Transverse colon (tissue), 4 donors: ENCODE measurements around the gene PLK4. TPM values are rescaled to one million over a fixed set of nuclear protein-coding genes. Genes with fewer than 3 reads are reported as not detected.

Experiments used
- DNase-seq: peaks from one replicate; pipeline ENCODE4 v3.0.0-alpha.2; 2019
- H3K27ac ChIP-seq, 4 donors: fragments of 200-600 bp; sonication (generic); 2 replicates each; pipeline ENCODE4 v1.5.1; 2016 to 2018; ENCODE audit warnings: inconsistent platforms in 4 of 4
- H3K27me3 ChIP-seq: fragments of 200-600 bp; sonication (generic); 2 replicates; pipeline ENCODE4 v1.5.1; 2017; ENCODE audit warnings: inconsistent platforms
- H3K36me3 ChIP-seq, 4 donors: fragments of 200-600 bp; sonication (generic); 2 replicates each; pipeline ENCODE4 v1.5.1; 2017 to 2019; ENCODE audit warnings: inconsistent platforms in 4 of 4
- H3K4me1 ChIP-seq, 4 donors: fragments of 200-600 bp; sonication (generic); 2 replicates each; pipeline ENCODE4 v1.5.1; 2017 to 2020; ENCODE audit warnings: inconsistent platforms in 4 of 4
- H3K4me3 ChIP-seq, 4 donors: fragments of 200-600 bp; sonication (generic); 1 replicate in 1 of 4; 2 replicates in 3 of 4; pipeline versions ENCODE4 v1.5.1 to v1.6.1; 2017 to 2019; ENCODE audit warnings: inconsistent platforms in 4 of 4
- H3K9me3 ChIP-seq, 2 donors: fragments of 200-600 bp; sonication (generic); 2 replicates each; pipeline ENCODE4 v1.5.1; 2017 to 2019; ENCODE audit warnings: inconsistent platforms in 2 of 2
- EP300 ChIP-seq: sonication (generic); formaldehyde crosslinking; IDR thresholded peaks from one replicate; pipeline ENCODE4 v1.6.1; 2017; ENCODE audit warnings: antibody characterized with exemption, low read depth
- POLR2A ChIP-seq: fragments of 450-650 bp; IDR thresholded peaks from one replicate; pipeline ENCODE4 v1.6.1; 2016; ENCODE audit warnings: antibody characterized with exemption, mild to moderate bottlenecking, moderate library complexity
- POLR2AphosphoS5 ChIP-seq, 3 donors: sonication (generic); formaldehyde crosslinking; IDR thresholded peaks; one replicate each; pipeline ENCODE4 v1.6.1; 2016; ENCODE audit warnings: antibody characterized with exemption in 3 of 3
- WGBS, 2 donors: methylation state at CpG; one replicate each; pipeline ENCODE4 v1.1.5; 2018; ENCODE audit warnings: low coverage in 1 of 2; 5-methylcytosine and 5-hydroxymethylcytosine counted together
- in situ Hi-C, 4 donors: fragments of 200-750 bp; cut with MboI; loops; one replicate each; pipeline versions ENCODE4 v1.15.0 to v1.15.1; 2017; ENCODE audit warnings: low sequenced_read_pairs in 3 of 4, low pct_ligation_motif_present in 1 of 4, low pct_unique_long_range_greater_than_20kb in 1 of 4
- intact Hi-C: fragments of 100-400 bp; cut with DNase I; formaldehyde crosslinking; loops from one replicate; pipeline ENCODE4 v1.15.1; 2023; ENCODE audit warnings: low total_unique reads
- total RNA-seq, 4 donors: library from RNA; depleted of rRNA; stranded (reverse); fragments of >200 nt; gene quantifications; one replicate each; pipeline ENCODE4 v1.1.0, GENCODE V29; 2016
- TF ChIP-seq, protein P1 (sequence below), 5 experiments: fragments of 200-600 bp in 3 of 5; fragments of 450-650 bp in 2 of 5; sonication (generic) in 3 of 5; IDR thresholded peaks; 1 replicate in 2 of 5; 2 replicates in 3 of 5; pipeline ENCODE4 v1.5.1; 2016 to 2017; ENCODE audit warnings: antibody characterized with exemption in 5 of 5, inconsistent platforms in 3 of 5, mild to moderate bottlenecking in 2 of 5, moderate library complexity in 1 of 5

PLK4 gene
- total RNA-seq, result 10 to 100 TPM in 1 of 4 donors, 1 to 10 TPM in 2, not detected in 1; 1.4 to 27.3 (median 2.3) TPM

GRCh38 chr4:127880763-127881562 is at the start of gene PLK4:
PLK4 (plus strand) TSS chr4:127880893; CDS start chr4:127881135, 242 bp downstream.
- TF ChIP-seq POLR2AphosphoS5 (IDR thresholded peaks at IDR 0.05) (peak in 2 of 3 donors; percentile 2 to 5), EP300 (no peak)
- TF ChIP-seq, protein P1, sequence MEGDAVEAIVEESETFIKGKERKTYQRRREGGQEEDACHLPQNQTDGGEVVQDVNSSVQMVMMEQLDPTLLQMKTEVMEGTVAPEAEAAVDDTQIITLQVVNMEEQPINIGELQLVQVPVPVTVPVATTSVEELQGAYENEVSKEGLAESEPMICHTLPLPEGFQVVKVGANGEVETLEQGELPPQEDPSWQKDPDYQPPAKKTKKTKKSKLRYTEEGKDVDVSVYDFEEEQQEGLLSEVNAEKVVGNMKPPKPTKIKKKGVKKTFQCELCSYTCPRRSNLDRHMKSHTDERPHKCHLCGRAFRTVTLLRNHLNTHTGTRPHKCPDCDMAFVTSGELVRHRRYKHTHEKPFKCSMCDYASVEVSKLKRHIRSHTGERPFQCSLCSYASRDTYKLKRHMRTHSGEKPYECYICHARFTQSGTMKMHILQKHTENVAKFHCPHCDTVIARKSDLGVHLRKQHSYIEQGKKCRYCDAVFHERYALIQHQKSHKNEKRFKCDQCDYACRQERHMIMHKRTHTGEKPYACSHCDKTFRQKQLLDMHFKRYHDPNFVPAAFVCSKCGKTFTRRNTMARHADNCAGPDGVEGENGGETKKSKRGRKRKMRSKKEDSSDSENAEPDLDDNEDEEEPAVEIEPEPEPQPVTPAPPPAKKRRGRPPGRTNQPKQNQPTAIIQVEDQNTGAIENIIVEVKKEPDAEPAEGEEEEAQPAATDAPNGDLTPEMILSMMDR (IDR thresholded peaks at IDR 0.05), result no peak
- Histone ChIP-seq H3K4me1 (peaks cover 5 to 20% (median 11%) of the 10 kb centered on the region in 4 donors), H3K9me3 (no peaks in the 10 kb centered on the region), H3K27ac (peak within 1 kb of the TSS; percentile 77 to 91 (median 84)), H3K36me3 (no peaks in the 10 kb centered on the region), H3K27me3 (no peaks in the 10 kb centered on the region), H3K4me3 (peak within 1 kb of the TSS; percentile 62 to 86 (median 84))
- DNase-seq, result peak; percentile 97
- 1% methylated on average over 60 of the region's 70 CpGs; no CpG with 5 or more reads in 1 of the 2 donors for WGBS, 2 donors
- in situ Hi-C loops (loop anchor here in 1 of 4 donors (10.0 kb wide), 1 partner anchor 74 kb away; no protein-coding TSS in a partner anchor), intact Hi-C loops (no loop called here)

- Histone ChIP-seq H3K4me1 (no peaks in the 10 kb centered on the region), H3K9me3 (no peaks in the 10 kb centered on the region), H3K36me3 (no peaks in the 10 kb centered on the region), H3K4me3 (no peak overlapping the region), H3K27me3 (no peaks in the 10 kb centered on the region), H3K27ac (no peak overlapping the region)
- TF ChIP-seq, protein P1 (IDR thresholded peaks at IDR 0.05), result no peak
- TF ChIP-seq POLR2AphosphoS5 (IDR thresholded peaks at IDR 0.05) (no peak), EP300 (no peak), POLR2A (no peak)
- WGBS, 2 donors, result 80 to 81% methylated on average over 1 to 4 of the region's 4 CpGs
- in situ Hi-C loops, result no loop called here
- intact Hi-C loops, result no loop called here
- DNase-seq, result no peak
These were observed 48.1 kb upstream of the PLK4 start for GRCh38 chr4:127832585-127832984.

- no peak overlapping the region for H3K4me3 ChIP-seq
- no peaks in the 10 kb centered on the region for H3K36me3 ChIP-seq
- intact Hi-C loops (no loop called here), in situ Hi-C loops (no loop called here)
- H3K4me1 ChIP-seq, result no peaks in the 10 kb centered on the region
- TF ChIP-seq, protein P1 (IDR thresholded peaks at IDR 0.05), result no peak
- TF ChIP-seq POLR2AphosphoS5 (IDR thresholded peaks at IDR 0.05) (no peak), EP300 (no peak), POLR2A (no peak)
- no peak for DNase-seq
- no peaks in the 10 kb centered on the region for H3K27me3 ChIP-seq
- H3K27ac ChIP-seq, result no peak overlapping the region
- peaks cover under 1 to 15% of the 10 kb centered on the region in 2 donors for H3K9me3 ChIP-seq
- 90 to 92% methylated on average over 2 to 12 of the region's 12 CpGs for WGBS, 2 donors
These were observed 36.7 kb upstream of the PLK4 start for GRCh38 chr4:127843704-127844600.

DNA sequence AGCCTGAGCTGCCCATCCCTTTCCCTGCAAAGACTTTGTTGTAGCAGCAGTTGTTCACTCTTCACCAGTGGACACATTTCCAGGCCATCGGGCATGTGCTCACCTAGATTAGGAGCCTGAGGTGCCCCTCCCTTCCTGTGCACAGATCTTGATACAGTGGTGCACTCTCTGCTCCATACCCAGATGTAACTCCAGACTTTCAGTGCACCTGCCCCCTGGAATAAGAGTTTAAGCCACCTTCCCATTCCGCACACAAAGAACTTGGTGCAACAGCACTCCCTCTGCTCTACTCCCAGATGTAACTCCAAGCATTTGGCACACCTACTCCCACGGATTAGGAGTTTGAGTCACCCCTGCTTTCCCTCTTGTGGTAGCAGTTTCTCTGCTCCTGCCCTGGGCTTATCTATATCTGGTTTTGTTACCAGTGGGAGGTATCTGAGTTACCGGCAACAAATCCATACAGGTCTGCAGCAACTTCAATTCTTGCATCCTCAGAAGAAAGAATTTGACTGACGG is 36.0 kb upstream of the PLK4 start:
- TF ChIP-seq, protein P1 (IDR thresholded peaks at IDR 0.05), result no peak
- TF ChIP-seq POLR2AphosphoS5 (IDR thresholded peaks at IDR 0.05) (no peak), POLR2A (no peak), EP300 (no peak)
- no peak for DNase-seq
- no peaks in the 10 kb centered on the region for H3K36me3 ChIP-seq
- in situ Hi-C loops, result no loop called here
- 95 to 100% methylated on average over 2 to 5 of the region's 5 CpGs for WGBS, 2 donors
- peaks cover 7 to 20% of the 10 kb centered on the region in 2 donors for H3K9me3 ChIP-seq
- H3K4me3 ChIP-seq, result no peak overlapping the region
- no peaks in the 10 kb centered on the region for H3K27me3 ChIP-seq
- H3K27ac ChIP-seq, result no peak overlapping the region
- intact Hi-C loops, result no loop called here
- H3K4me1 ChIP-seq, result no peaks in the 10 kb centered on the region
